Fibroblast of skin of abdomen (primary cell): ENCODE measurements around the gene DNAJC1. TPM values are rescaled to one million over a fixed set of nuclear protein-coding genes. Genes with fewer than 3 reads are reported as not detected.
"Not testable (repeated sequence)": the region's sequence is repeated elsewhere in the genome, so short reads cannot be mapped to it uniquely, and the experiment has no call there.

Experiments
- DNase-seq: peaks from one replicate; pipeline ENCODE4 v3.0.0-alpha.2; 2013
- polyA plus RNA-seq, 2 experiments: library from polyadenylated mRNA; unstranded; fragments of 120-200 nt; gene quantifications; one replicate each; pipeline ENCODE4 v1.2.1, GENCODE V29; 2013; ENCODE audit not compliant: insufficient read length in 2 of 2

Gene DNAJC1, protein sequence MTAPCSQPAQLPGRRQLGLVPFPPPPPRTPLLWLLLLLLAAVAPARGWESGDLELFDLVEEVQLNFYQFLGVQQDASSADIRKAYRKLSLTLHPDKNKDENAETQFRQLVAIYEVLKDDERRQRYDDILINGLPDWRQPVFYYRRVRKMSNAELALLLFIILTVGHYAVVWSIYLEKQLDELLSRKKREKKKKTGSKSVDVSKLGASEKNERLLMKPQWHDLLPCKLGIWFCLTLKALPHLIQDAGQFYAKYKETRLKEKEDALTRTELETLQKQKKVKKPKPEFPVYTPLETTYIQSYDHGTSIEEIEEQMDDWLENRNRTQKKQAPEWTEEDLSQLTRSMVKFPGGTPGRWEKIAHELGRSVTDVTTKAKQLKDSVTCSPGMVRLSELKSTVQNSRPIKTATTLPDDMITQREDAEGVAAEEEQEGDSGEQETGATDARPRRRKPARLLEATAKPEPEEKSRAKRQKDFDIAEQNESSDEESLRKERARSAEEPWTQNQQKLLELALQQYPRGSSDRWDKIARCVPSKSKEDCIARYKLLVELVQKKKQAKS
- polyA plus RNA-seq (2013, experiment 1 of 2; ENCODE audit: insufficient read length) = 21.8 TPM
- 22.7 TPM for polyA plus RNA-seq (2013, experiment 2 of 2; ENCODE audit: insufficient read length)

DNA sequence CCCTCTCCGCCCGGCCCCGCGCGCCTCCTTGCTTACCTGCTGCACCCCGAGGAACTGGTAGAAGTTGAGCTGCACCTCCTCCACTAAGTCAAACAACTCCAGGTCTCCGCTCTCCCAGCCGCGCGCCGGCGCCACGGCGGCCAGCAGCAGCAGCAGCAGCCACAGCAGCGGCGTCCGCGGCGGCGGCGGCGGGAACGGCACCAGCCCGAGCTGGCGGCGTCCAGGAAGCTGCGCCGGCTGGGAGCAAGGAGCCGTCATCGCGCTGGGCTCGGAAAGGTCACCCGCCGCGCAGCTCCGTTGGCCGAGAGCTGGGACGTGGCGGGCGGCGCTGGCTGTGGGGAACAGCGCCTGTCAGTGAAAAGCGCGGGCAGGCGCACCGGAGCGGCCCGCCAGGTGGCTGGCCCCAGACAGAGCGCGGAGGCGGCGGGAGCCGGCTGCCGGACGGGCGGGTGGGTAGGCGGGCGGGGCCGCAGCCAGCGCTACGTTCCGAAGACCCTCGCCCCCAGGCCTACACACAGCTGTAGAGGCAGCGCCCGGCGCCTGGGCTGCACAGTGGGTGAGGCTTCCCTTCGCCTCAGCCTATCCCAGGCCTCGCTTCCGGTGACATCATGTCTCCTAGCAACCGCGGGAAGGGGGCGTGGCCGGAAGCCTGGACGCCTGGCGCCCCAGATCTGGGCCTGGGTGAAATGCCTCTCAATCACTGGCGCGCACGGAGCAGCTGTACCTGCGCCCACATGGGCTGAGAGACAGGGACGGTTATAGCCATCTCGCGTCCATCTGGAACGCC, at the start of gene DNAJC1:
Gene DNAJC1 (minus strand): TSS at position 554 of the 787 bp plus-strand sequence. CDS start 296 bp downstream, at position 258.
- DNase-seq = peak; percentile 93

DNA sequence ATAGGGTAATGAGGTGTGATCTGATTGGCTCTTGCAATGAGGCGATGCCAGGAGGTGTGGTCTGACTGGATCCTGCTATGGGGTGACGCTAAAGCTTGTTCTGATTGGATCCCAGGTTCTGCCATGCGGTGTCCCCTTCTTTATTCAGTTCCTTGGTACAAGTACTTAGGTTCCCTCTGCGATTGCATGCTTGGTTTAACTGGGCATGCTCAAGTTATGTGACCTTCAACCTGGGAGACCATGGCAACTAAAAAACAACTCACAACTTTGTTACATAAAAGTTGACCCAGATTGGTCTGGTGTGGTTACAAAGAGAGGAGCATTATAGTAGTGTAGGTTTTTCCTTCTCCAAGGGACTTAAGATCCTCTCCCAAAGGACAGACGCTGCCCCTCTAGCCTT, 49.5 kb upstream of the DNAJC1 start:
- no peak for DNase-seq

GRCh38 chr10:22049635-22050034, 46.1 kb upstream of the DNAJC1 start:
- peak; percentile 23 for DNase-seq

- no peak for DNase-seq
Measured at GRCh38 chr10:22047812-22048211, 44.3 kb upstream of the DNAJC1 start.

- no peak for DNase-seq
Measured at GRCh38 chr10:22043327-22043633, 39.8 kb upstream of the DNAJC1 start.

- DNase-seq = no peak
Measured at GRCh38 chr10:22042557-22043326, 39.2 kb upstream of the DNAJC1 start.

- no peak for DNase-seq
Measured at GRCh38 chr10:22034333-22034732, 30.8 kb upstream of the DNAJC1 start.

DNA sequence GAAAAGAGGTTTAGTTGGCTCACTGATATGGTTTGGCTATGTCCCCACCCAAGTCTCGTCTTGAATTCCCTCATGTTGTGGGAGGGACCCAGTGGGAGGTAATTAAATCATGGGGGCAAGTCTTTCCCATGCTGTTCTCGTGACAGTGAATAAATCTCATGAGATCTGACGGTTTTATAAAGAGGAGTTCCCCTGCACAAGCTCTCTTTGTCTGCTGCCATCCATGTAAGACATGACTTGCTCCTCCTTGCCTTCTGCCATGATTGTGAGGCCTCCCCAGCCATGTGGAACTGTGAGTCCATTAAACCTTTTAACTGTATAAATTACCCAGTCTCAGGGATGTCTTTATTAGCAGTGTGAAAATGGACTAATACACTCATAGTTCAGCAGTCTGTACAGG, 28.7 kb upstream of the DNAJC1 start:
- DNase-seq = not testable (repeated sequence)

GRCh38 chr10:22030421-22030820, 26.9 kb upstream of the DNAJC1 start:
- DNase-seq = no peak

DNA sequence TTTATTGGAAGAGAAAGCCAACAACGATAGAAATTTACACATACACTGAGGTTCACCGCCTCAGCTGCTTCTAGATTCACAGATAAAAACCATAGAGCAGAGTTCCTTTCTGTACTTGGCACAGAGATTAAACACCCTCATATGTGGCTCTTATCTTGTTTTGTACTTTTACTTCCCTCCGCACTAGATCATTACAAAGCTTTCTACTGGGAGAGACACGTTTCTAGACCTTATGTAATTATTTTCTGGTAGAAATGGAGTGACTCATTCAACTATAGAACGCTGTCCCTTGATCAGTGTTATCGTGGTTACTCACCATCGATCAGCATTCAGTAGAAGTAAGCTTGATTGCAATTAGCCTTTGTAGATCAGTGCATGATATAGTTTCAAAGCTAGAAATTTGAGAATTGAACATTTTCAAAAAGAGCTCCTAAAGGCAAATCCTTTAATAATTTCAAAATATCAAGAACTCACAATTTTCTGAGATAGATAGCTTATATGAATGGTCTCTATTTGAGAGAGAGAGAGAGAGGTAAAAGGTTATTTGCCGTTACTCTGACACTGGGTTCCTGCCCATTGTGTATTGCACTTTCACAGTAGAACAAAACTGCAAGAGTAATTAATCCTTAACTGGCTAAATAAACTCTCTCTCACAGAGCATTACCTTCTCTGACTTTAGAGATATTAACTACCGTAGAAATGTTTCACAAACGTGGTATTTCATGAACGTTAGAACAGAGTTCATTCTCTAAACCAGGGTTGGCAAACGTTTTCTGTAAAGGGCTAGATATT, 26.1 kb upstream of the DNAJC1 start:
- no peak for DNase-seq

- no peak for DNase-seq
Measured at GRCh38 chr10:22027364-22028238, 24.1 kb upstream of the DNAJC1 start.

DNA sequence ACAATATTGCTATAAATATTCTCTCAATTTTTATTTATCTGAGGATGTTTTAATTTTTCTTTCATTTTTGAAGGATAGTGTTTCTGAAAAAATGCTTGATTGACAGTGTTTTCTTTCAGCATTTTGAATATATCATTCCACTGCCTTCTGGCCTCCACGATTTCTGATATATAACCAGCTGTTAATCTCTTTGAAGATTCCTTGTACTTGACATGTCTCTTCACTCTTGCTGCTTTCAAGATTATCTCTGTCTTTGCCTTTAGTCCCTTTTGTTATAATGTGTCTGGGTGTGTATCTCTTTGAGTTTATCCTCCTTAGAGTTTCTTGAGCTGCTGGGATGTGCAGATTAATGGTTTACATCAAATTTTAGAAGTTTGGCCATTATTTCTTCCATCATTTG, 22.8 kb upstream of the DNAJC1 start:
- DNase-seq = no peak

DNA sequence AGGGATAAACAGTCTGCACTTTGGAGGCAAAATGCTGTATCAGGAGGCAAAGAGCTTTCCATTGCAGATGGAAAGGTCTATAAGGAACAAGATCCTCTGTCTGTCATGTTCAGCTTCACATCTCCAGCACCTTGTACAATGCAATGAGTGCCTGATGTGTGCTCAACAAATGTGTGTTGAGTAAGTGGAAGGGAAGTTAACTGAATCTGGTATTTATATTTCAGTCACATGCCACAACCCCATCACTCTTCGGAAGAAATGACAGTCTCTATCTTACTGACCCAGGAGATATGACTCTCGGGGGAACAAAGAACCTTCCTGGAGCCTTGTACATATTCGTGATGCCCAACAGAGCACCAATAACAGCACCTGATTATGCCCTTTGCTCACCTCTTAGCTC, 20.0 kb upstream of the DNAJC1 start:
- no peak for DNase-seq

DNA sequence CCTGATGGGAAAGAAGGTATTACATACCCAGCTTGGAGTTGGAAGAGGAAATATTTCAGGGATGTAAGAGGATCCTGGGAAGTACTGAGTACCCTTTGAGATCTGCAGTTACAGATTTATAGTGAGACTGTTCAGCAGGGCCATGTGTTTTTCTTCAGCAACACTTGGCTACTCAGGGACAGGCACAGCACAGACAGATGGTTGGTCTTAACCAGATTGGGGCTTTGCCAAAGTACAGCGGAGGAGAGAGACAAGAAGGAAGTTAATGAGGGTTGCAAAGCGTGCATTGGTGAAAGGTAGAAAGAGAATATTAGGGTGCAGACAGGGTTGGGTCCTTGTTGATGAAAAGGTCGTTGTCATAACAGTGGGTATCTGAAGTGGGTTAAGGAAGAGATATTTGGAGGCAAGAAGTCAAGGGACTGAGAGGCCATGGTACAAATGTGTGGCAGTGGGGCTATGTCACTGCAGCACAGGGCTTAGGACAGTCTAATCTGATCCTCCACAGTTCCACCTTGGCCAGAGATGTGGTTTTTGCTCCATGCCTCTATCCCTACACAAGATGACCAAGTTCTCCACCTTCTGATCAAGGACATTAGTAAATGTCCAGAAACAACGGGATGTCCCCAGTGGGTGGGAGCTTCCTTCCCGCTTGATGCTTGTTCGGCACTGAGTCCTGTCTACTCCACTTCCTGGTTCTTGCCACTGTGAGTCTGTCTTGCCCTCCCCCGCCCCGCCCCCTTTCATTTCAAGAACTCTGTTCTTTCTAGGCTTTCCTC, 18.9 kb upstream of the DNAJC1 start:
- DNase-seq = peak; percentile 12

DNA sequence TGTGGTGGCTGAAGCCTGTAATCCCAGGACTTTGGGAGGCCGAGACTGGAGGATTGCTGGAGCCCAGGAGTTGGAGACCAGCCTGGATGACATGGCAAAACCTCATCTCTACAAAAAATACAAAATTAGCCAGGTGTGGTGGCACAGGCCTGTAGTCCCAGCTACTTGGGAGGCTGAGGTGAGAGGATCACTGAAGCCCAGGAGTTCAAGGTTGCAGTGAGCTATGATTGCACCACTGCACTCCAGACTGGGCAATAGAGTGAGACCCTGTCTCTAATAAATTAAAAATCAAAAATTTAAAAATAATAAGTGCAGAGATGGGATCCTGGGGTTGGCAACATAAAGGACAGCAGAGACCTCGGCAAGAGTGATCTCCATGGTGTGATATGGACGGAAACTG, 17.6 kb upstream of the DNAJC1 start:
- not testable (repeated sequence) for DNase-seq

- DNase-seq = no peak
Measured at GRCh38 chr10:22017283-22018020, 13.9 kb upstream of the DNAJC1 start.

DNA sequence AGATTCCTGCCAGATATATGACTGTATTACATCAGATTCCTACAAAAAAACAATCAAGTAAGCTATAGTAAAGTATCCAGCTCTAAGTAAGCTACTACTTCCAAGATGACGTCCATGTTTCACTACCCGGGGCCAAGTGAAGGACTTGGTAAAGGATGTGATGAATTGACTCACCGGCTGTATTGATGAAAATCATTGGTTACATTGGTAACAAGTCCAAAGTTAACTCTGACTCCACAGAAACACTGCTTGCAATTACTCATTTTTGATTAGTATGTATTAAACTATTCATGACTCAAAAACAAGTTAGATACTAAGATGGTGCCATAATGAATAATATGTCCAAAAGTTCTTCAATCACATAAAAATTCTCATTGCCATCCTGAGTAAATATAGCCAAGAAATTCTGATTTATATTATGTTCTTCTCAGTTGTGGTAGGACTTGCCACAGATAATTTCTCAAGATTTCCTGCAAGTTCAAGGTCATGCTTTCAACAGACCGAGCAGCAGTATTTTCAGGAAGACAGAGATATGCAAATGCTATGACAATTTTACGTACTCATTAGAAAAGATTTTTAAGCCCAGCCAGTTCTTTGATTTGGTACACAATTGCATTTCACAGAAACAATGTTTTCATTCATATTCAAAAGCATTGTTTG, 12.6 kb upstream of the DNAJC1 start:
- peak; percentile 24 for DNase-seq

GRCh38 chr10:22010973-22011408, 7.5 kb upstream of the DNAJC1 start:
- DNase-seq = peak; percentile 16

DNA sequence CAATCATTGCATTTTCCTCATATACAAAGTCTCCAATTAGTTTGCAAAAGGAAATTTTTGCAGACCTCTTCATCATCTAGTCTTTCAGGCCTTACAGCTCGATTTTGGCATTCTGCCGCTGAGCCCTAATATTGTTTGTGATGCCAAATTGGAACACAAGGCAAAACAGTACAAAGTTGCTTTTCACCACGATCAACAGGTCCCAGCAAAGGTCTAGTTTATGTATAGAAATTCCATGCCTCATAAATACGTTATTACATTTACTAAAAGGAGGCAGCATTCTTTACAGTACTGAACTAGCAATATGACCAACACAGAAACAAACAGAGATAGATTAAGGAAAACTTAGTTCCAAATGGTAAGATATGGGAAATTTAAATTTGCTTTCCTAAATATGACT, 7.0 kb upstream of the DNAJC1 start:
- DNase-seq = no peak
